ENCODE results near the gene APOL6.

The APOL6 gene

GRCh38 chr22:35648066-35649025 lies at the start of gene APOL6:
Gene APOL6, plus strand, starts transcription at chr22:35648446. Its CDS starts 7,980 bp downstream, at chr22:35656426.
- H4K20me1 ChIP-seq (ENCODE audit: insufficient read depth, low read length): no peaks in the 10 kb centered on the region
- peak within 1 kb of the TSS; percentile 90 for H2AFZ ChIP-seq (ENCODE audit: low read length)
- peak within 1 kb of the TSS; percentile 94 for H3K27ac ChIP-seq (ENCODE audit: low read length)
- H3K36me3 ChIP-seq (replicated peaks; ENCODE audit: insufficient read depth, low read length): peaks cover 4% of the 10 kb centered on the region; the same call in 1 of the 2 replicates
- peaks cover 32% of the 10 kb centered on the region for H3K79me2 ChIP-seq (ENCODE audit: low read length)
- H3K27me3 ChIP-seq (replicated peaks; ENCODE audit: insufficient read depth, low read length): no peaks in the 10 kb centered on the region
- peak within 1 kb of the TSS; percentile 94 for H3K4me3 ChIP-seq (ENCODE audit: low read length)
- TF ChIP-seq CTCF (IDR thresholded peaks at IDR 0.05; ENCODE audit: low read length): no peak
- no peak for TF ChIP-seq EZH2 (optimal IDR thresholded peaks at IDR 0.05; ENCODE audit: low read depth, low read length)
- no peak for TF ChIP-seq EZH2phosphoT487 (IDR thresholded peaks at IDR 0.05; ENCODE audit: low read length)
- H3K4me1 ChIP-seq (ENCODE audit: low read length): peaks cover 9% of the 10 kb centered on the region; the same call in 1 of the 2 replicates
- H3K9ac ChIP-seq (ENCODE audit: low read length): peak within 1 kb of the TSS; percentile 93
- H3K4me2 ChIP-seq (ENCODE audit: low read depth, low read length): peak within 1 kb of the TSS; percentile 90
- no peaks in the 10 kb centered on the region for H3K9me3 ChIP-seq (replicated peaks; ENCODE audit: insufficient read depth, low read length)
- H3F3A ChIP-seq (ENCODE audit: insufficient read depth, low read length): peaks cover 15% of the 10 kb centered on the region
- peak; percentile 86 for DNase-seq
- no peaks in the 10 kb centered on the region for H3K9me2 ChIP-seq (replicated peaks; ENCODE audit: insufficient read depth, low read length)

DNA sequence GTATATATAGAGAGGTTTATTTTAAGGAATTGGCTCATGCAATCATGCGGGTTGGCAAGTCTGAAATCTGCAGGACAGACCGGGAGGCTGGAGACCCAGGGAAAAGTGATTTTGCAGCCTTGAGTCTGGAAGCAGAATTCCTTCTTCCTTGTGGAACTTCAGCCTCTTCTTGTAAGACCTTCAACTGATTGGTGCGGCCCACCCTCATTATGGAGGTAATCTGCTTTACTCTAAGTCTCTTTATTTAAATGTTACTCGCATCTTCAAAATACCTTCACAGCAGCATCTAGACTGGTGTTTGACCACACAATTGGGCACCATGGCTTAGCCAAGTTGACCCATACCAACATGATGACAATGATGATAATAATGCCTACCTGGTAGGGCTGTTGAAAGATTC lies 48.9 kb upstream of the APOL6 start:
- Histone ChIP-seq H2AFZ (ENCODE audit: low read length) (no peak overlapping the region), H3K4me3 (ENCODE audit: low read length) (no peak overlapping the region), H3K9ac (ENCODE audit: low read length) (no peak overlapping the region), H3K36me3 (replicated peaks; ENCODE audit: insufficient read depth, low read length) (no peaks in the 10 kb centered on the region), H3K4me1 (ENCODE audit: low read length) (no peaks in the 10 kb centered on the region), H4K20me1 (ENCODE audit: insufficient read depth, low read length) (no peaks in the 10 kb centered on the region), H3K9me3 (replicated peaks; ENCODE audit: insufficient read depth, low read length) (no peaks in the 10 kb centered on the region), H3K27ac (ENCODE audit: low read length) (no peak overlapping the region), H3K27me3 (replicated peaks; ENCODE audit: insufficient read depth, low read length) (no peaks in the 10 kb centered on the region), H3K4me2 (ENCODE audit: low read depth, low read length) (no peak overlapping the region), H3K9me2 (replicated peaks; ENCODE audit: insufficient read depth, low read length) (no peaks in the 10 kb centered on the region), H3F3A (ENCODE audit: insufficient read depth, low read length) (no peaks in the 10 kb centered on the region), H3K79me2 (ENCODE audit: low read length) (no peaks in the 10 kb centered on the region)
- TF ChIP-seq EZH2phosphoT487 (IDR thresholded peaks at IDR 0.05; ENCODE audit: low read length) (no peak), CTCF (IDR thresholded peaks at IDR 0.05; ENCODE audit: low read length) (no peak), EZH2 (optimal IDR thresholded peaks at IDR 0.05; ENCODE audit: low read depth, low read length) (no peak)
- DNase-seq: no peak

DNA sequence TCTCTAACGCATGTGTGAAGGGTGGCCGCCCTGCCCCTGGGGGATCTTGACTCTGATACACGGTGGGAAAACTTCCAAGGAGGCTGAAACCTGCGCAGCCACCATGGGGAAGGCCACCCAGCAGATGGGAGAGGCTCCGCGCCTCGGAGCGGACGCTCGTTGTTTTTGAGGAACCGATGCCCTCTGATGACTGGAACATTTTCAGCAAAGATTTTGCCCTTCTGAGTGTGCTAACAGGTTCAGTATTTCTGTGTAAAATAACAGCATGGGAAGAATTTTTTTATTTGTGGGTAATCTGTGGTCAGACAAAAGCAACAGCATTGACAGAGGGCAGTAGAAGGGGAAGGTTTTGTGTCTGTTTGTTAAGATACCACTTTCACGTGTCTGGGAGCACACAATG lies 47.8 kb upstream of the APOL6 start:
- Histone ChIP-seq H3K9me2 (replicated peaks; ENCODE audit: insufficient read depth, low read length) (no peaks in the 10 kb centered on the region), H3K4me2 (ENCODE audit: low read depth, low read length) (no peak overlapping the region), H3F3A (ENCODE audit: insufficient read depth, low read length) (no peaks in the 10 kb centered on the region), H2AFZ (ENCODE audit: low read length) (no peak overlapping the region), H3K4me1 (ENCODE audit: low read length) (no peaks in the 10 kb centered on the region), H3K9me3 (replicated peaks; ENCODE audit: insufficient read depth, low read length) (no peaks in the 10 kb centered on the region), H3K27me3 (replicated peaks; ENCODE audit: insufficient read depth, low read length) (0 out of 2 replicates have a peak, but pooled peaks cover 4% of the 10 kb centered on the region), H4K20me1 (ENCODE audit: insufficient read depth, low read length) (no peaks in the 10 kb centered on the region), H3K9ac (ENCODE audit: low read length) (no peak overlapping the region), H3K27ac (ENCODE audit: low read length) (no peak overlapping the region), H3K36me3 (replicated peaks; ENCODE audit: insufficient read depth, low read length) (no peaks in the 10 kb centered on the region), H3K4me3 (ENCODE audit: low read length) (no peak overlapping the region), H3K79me2 (ENCODE audit: low read length) (no peaks in the 10 kb centered on the region)
- no peak for DNase-seq
- TF ChIP-seq EZH2 (optimal IDR thresholded peaks at IDR 0.05; ENCODE audit: low read depth, low read length): no peak
- TF ChIP-seq EZH2phosphoT487 (IDR thresholded peaks at IDR 0.05; ENCODE audit: low read length): no peak
- no peak for TF ChIP-seq CTCF (IDR thresholded peaks at IDR 0.05; ENCODE audit: low read length)
